Trophoblast cell (in vitro differentiated cells and primary cell): ENCODE results near the gene TNFRSF4.

Experiments used
- DNase-seq, 2 donors: peaks; one replicate each; pipeline ENCODE4 v3.0.0-alpha.2; 2016
- H2AFZ ChIP-seq: 2 replicates; pipeline ENCODE4 v1.6.1; 2013; ENCODE audit warnings: low read length, moderate library complexity, mild to moderate bottlenecking; ENCODE audit not compliant: insufficient read depth, poor library complexity
- H2AK5ac ChIP-seq: 2 replicates; pipeline ENCODE4 v1.6.1; 2013; ENCODE audit warnings: mild to moderate bottlenecking, low read length
- H2BK120ac ChIP-seq: 2 replicates; pipeline ENCODE4 v1.6.1; 2013; ENCODE audit warnings: low read length, mild to moderate bottlenecking, moderate library complexity; ENCODE audit not compliant: insufficient read depth, poor library complexity
- H2BK12ac ChIP-seq: 2 replicates; pipeline ENCODE4 v1.6.1; 2013; ENCODE audit warnings: mild to moderate bottlenecking, low read length, moderate library complexity
- H2BK5ac ChIP-seq: 2 replicates; pipeline ENCODE4 v1.6.1; 2013; ENCODE audit warnings: low read length, low read depth, moderate library complexity, mild to moderate bottlenecking; ENCODE audit not compliant: poor library complexity
- H3K14ac ChIP-seq: 2 replicates; pipeline ENCODE4 v1.6.1; 2013; ENCODE audit warnings: mild to moderate bottlenecking, low read length
- H3K18ac ChIP-seq: 2 replicates; pipeline ENCODE4 v1.6.1; 2013; ENCODE audit warnings: mild to moderate bottlenecking, low read length
- H3K23ac ChIP-seq: 2 replicates; pipeline ENCODE4 v1.6.1; 2013; ENCODE audit warnings: low read length
- H3K27ac ChIP-seq: 2 replicates; pipeline ENCODE4 v1.5.1; 2013; ENCODE audit warnings: low read depth, mild to moderate bottlenecking, inconsistent platforms, low read length, moderate library complexity
- H3K27me3 ChIP-seq: 2 replicates; pipeline ENCODE4 v1.6.1; 2013; ENCODE audit warnings: inconsistent platforms, mild to moderate bottlenecking, low read length, moderate library complexity; ENCODE audit not compliant: insufficient read depth
- H3K36me3 ChIP-seq, 2 experiments: 1 replicate in 1 of 2; 2 replicates in 1 of 2; pipeline ENCODE4 v1.6.1; 2013; ENCODE audit warnings: low read length in 2 of 2, mild to moderate bottlenecking in 2 of 2, moderate library complexity in 1 of 2; ENCODE audit not compliant: insufficient read depth in 2 of 2, control insufficient read depth in 1 of 2
- H3K4ac ChIP-seq: 2 replicates; pipeline ENCODE4 v1.6.1; 2013; ENCODE audit warnings: low read depth, mild to moderate bottlenecking, low read length, moderate library complexity
- H3K4me1 ChIP-seq, 2 experiments: 1 replicate in 1 of 2; 2 replicates in 1 of 2; pipeline ENCODE4 v1.6.1; 2013; ENCODE audit warnings: low read length in 2 of 2, mild to moderate bottlenecking in 2 of 2, moderate library complexity in 1 of 2; ENCODE audit not compliant: insufficient read depth in 2 of 2, control insufficient read depth in 1 of 2
- H3K4me2 ChIP-seq: 2 replicates; pipeline ENCODE4 v1.6.1; 2013; ENCODE audit warnings: inconsistent platforms, mild to moderate bottlenecking, low read length, moderate library complexity
- H3K4me3 ChIP-seq: 2 replicates; pipeline ENCODE4 v1.5.1; 2013; ENCODE audit warnings: mild to moderate bottlenecking, low read depth, low read length, inconsistent platforms
- H3K79me1 ChIP-seq: one replicate; pipeline ENCODE4 v1.6.1; 2013; ENCODE audit warnings: low read length
- H3K79me2 ChIP-seq: 2 replicates; pipeline ENCODE4 v1.6.1; 2013; ENCODE audit warnings: low read length, mild to moderate bottlenecking; ENCODE audit not compliant: control insufficient read depth, insufficient read depth, poor library complexity
- H3K9ac ChIP-seq: 2 replicates; pipeline ENCODE4 v1.6.1; 2013; ENCODE audit warnings: mild to moderate bottlenecking, low read length
- H3K9me3 ChIP-seq: 2 replicates; pipeline ENCODE4 v1.6.1; 2013; ENCODE audit warnings: low read depth, mild to moderate bottlenecking, control low read depth, inconsistent platforms, low read length; ENCODE audit not compliant: insufficient read depth
- H4K12ac ChIP-seq: 2 replicates; pipeline ENCODE4 v1.6.1; 2013; ENCODE audit warnings: low read depth, mild to moderate bottlenecking, low read length, moderate library complexity
- H4K8ac ChIP-seq: 2 replicates; pipeline ENCODE4 v1.6.1; 2013; ENCODE audit warnings: low read depth, mild to moderate bottlenecking, low read length, moderate library complexity
- H4K91ac ChIP-seq: one replicate; pipeline ENCODE4 v1.6.1; 2013; ENCODE audit warnings: low read depth, mild to moderate bottlenecking, low read length, moderate library complexity
- WGBS: extraction: QIAGEN DNeasy Blood & Tissue Kit; methylation state at CpG from one replicate; pipeline ENCODE4 v1.1.7; 2013; ENCODE audit warnings: missing lambda C conversion rate; ENCODE audit not compliant: insufficient read length, insufficient coverage; ENCODE audit errors: extremely low coverage; 5-methylcytosine and 5-hydroxymethylcytosine counted together

TNFRSF4 gene

GRCh38 chr1:1255611-1256010 is 41.7 kb upstream of the TNFRSF4 start:
- H3K23ac ChIP-seq, result no peak overlapping the region
- H3K79me1 ChIP-seq, result peaks cover 4% of the 10 kb centered on the region
- H4K91ac ChIP-seq, result no peak overlapping the region
- no CpG with 5 or more reads among the region's 10 CpGs for WGBS
- H2AFZ ChIP-seq, result no peak overlapping the region
- no peak overlapping the region for H2BK12ac ChIP-seq
- no peak overlapping the region for H4K12ac ChIP-seq
- H3K4me2 ChIP-seq, result no peak overlapping the region
- H2AK5ac ChIP-seq, result no peak overlapping the region
- H3K4me3 ChIP-seq, result peak overlapping the region; percentile 29
- no peak overlapping the region for H3K4ac ChIP-seq
- H3K36me3 ChIP-seq, result peaks cover 69 to 77% of the 10 kb centered on the region in 2 experiments
- no peak overlapping the region for H3K9ac ChIP-seq
- H3K18ac ChIP-seq, result no peak overlapping the region
- H3K27ac ChIP-seq, result no peak overlapping the region
- H3K79me2 ChIP-seq, result no peaks in the 10 kb centered on the region
- DNase-seq, result no peak
- H3K14ac ChIP-seq, result no peak overlapping the region
- peaks cover 4% of the 10 kb centered on the region in 2 experiments for H3K4me1 ChIP-seq
- H2BK120ac ChIP-seq, result no peak overlapping the region
- no peaks in the 10 kb centered on the region for H3K27me3 ChIP-seq
- H2BK5ac ChIP-seq, result no peak overlapping the region
- H4K8ac ChIP-seq, result no peak overlapping the region
- peaks cover 8% of the 10 kb centered on the region for H3K9me3 ChIP-seq

- Histone ChIP-seq H3K4me3 (no peak overlapping the region), H3K27ac (no peak overlapping the region), H2BK5ac (no peak overlapping the region), H3K4me2 (no peak overlapping the region), H2BK12ac (no peak overlapping the region), H3K9ac (no peak overlapping the region), H3K27me3 (no peaks in the 10 kb centered on the region), H2AFZ (no peak overlapping the region), H3K14ac (no peak overlapping the region), H4K12ac (no peak overlapping the region), H3K4ac (no peak overlapping the region), H3K23ac (no peak overlapping the region), H4K91ac (no peak overlapping the region), H3K79me1 (peaks cover 6% of the 10 kb centered on the region), H2AK5ac (no peak overlapping the region), H3K4me1 (peaks cover 6% of the 10 kb centered on the region in 2 experiments), H4K8ac (no peak overlapping the region), H3K36me3 (peaks cover 63 to 72% of the 10 kb centered on the region in 2 experiments), H2BK120ac (no peak overlapping the region), H3K9me3 (peaks cover 8% of the 10 kb centered on the region), H3K18ac (no peak overlapping the region), H3K79me2 (no peaks in the 10 kb centered on the region)
- no peak for DNase-seq
- no CpG with 5 or more reads among the region's 26 CpGs for WGBS
Observed at GRCh38 chr1:1255078-1255477, 41.1 kb upstream of the TNFRSF4 start.

GRCh38 chr1:1254667-1254998 is 40.7 kb upstream of the TNFRSF4 start:
- no peak overlapping the region for H3K4me3 ChIP-seq
- H2BK12ac ChIP-seq, result no peak overlapping the region
- no peak overlapping the region for H4K12ac ChIP-seq
- no peak overlapping the region for H3K18ac ChIP-seq
- WGBS, result no CpG with 5 or more reads among the region's 21 CpGs
- H2BK120ac ChIP-seq, result no peak overlapping the region
- peaks cover 6% of the 10 kb centered on the region for H3K79me1 ChIP-seq
- H2AFZ ChIP-seq, result no peak overlapping the region
- H3K27ac ChIP-seq, result no peak overlapping the region
- no peak overlapping the region for H4K91ac ChIP-seq
- H3K4ac ChIP-seq, result no peak overlapping the region
- no peak overlapping the region for H2BK5ac ChIP-seq
- no peak overlapping the region for H4K8ac ChIP-seq
- no peaks in the 10 kb centered on the region for H3K27me3 ChIP-seq
- H3K4me2 ChIP-seq, result no peak overlapping the region
- H3K36me3 ChIP-seq, result peaks cover 60 to 67% of the 10 kb centered on the region in 2 experiments
- peaks cover 8% of the 10 kb centered on the region for H3K9me3 ChIP-seq
- H2AK5ac ChIP-seq, result no peak overlapping the region
- peaks cover 6% of the 10 kb centered on the region in 2 experiments for H3K4me1 ChIP-seq
- no peak for DNase-seq
- H3K9ac ChIP-seq, result no peak overlapping the region
- H3K23ac ChIP-seq, result no peak overlapping the region
- H3K14ac ChIP-seq, result no peak overlapping the region
- H3K79me2 ChIP-seq, result no peaks in the 10 kb centered on the region

- H3K9me3 ChIP-seq, result peaks cover 7% of the 10 kb centered on the region
- H3K36me3 ChIP-seq, result peaks cover 57 to 63% of the 10 kb centered on the region in 2 experiments
- no peak overlapping the region for H3K27ac ChIP-seq
- no peak overlapping the region for H4K12ac ChIP-seq
- no peak overlapping the region for H3K4ac ChIP-seq
- H2AK5ac ChIP-seq, result no peak overlapping the region
- H2AFZ ChIP-seq, result no peak overlapping the region
- no peak overlapping the region for H3K4me3 ChIP-seq
- no peak overlapping the region for H3K9ac ChIP-seq
- no peak overlapping the region for H3K14ac ChIP-seq
- no peak overlapping the region for H4K91ac ChIP-seq
- H2BK5ac ChIP-seq, result no peak overlapping the region
- no peak overlapping the region for H3K23ac ChIP-seq
- H3K27me3 ChIP-seq, result no peaks in the 10 kb centered on the region
- H3K4me1 ChIP-seq, result peaks cover 6% of the 10 kb centered on the region in 2 experiments
- peaks cover 6% of the 10 kb centered on the region for H3K79me1 ChIP-seq
- H3K4me2 ChIP-seq, result no peak overlapping the region
- H2BK120ac ChIP-seq, result no peak overlapping the region
- no peak overlapping the region for H2BK12ac ChIP-seq
- no peak for DNase-seq
- H3K18ac ChIP-seq, result no peak overlapping the region
- no CpG with 5 or more reads among the region's 50 CpGs for WGBS
- no peak overlapping the region for H4K8ac ChIP-seq
- no peaks in the 10 kb centered on the region for H3K79me2 ChIP-seq
Observed at GRCh38 chr1:1253972-1254666, 40.2 kb upstream of the TNFRSF4 start.
